B cell (primary cell): ENCODE measurements around the gene IFI35.

Experiments
- CTCF ChIP-seq: fragments of 200-600 bp; IDR thresholded peaks from one replicate; pipeline ENCODE4 v1.8.0; 2022; ENCODE audit warnings: antibody characterized with exemption, mild to moderate bottlenecking
- EZH2 ChIP-seq: IDR thresholded peaks from 2 replicates; pipeline ENCODE4 v1.6.1; 2012; ENCODE audit warnings: borderline replicate concordance, low read depth, mild to moderate bottlenecking, moderate library complexity, low read length; ENCODE audit not compliant: insufficient read depth, poor library complexity, severe bottlenecking

DNA sequence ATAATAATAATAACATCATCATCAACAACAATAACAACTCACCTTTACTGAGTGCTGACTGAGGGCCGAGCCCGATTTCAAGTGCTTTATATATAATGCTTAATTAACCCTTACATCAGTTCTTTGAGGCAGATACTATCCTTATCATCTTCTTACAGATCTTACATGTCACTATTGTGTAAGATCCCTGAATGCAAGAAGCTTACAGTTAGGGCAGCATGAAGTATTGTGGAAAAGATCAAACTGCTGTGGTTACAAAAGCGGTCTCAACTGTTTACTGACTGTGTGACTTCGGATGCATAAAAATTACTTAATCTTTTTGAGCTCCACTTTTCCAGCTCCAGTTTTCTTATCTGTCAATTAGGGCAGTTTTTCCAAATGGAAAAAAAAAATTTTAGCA lies 12.3 kb downstream of the IFI35 start:
- TF ChIP-seq EZH2 (no peak), CTCF (no peak)
